Ramos (cell line): Measurements from ENCODE around the gene PIK3C2B.

Experiments used
- in situ Hi-C: fragments of 300-500 bp; cut with MboI; formaldehyde crosslinking; loops from one replicate; pipeline ENCODE4 v1.14.3; 2022; ENCODE audit warnings: low sequenced_read_pairs; ENCODE audit not compliant: unreplicated experiment

Gene PIK3C2B

DNA sequence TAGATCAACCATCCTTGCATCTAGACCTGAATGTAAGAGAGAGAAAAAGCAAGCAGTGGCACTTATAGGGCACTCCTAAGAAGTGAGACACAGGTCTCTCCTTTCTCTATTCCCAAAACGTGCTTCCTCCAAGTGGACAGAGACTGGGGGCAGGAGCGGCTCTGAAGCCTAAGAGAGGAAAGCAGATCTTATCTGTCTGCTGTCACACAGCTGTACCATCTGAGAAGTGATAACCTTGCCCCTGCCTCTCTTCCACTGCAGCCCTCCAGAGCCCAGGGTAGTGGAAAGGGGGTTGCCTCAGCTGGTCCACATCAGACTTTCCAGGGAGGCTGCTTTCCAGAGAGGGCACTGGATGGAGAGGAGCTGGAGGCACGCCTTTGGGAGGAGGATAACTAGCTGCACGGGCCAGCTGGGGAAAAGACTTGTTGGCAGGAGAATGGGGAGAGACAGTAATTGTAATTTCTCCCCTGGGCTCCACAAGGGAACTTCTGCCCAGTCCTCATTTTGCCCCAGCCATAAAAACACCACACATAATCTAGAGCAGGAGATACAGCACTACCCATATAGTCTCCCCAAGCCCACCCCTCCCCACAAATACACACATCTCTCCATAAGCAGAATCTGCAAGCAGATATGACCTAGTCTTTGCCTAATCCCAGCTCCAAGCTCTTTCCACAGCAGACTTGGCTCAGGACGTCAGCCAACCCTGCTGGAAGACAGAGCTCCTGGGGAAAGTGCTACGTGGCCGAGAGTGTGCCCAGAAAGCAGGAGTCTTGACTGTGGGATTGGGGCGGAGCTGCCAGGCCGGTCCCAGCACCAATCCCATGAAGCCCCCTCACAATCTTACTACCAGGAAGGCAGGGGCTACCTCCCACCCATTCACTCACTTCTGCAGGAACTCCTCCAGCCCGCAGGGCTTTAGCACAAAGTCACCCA lies 31.2 kb downstream of the PIK3C2B start:
- in situ Hi-C loops = no loop called here

DNA sequence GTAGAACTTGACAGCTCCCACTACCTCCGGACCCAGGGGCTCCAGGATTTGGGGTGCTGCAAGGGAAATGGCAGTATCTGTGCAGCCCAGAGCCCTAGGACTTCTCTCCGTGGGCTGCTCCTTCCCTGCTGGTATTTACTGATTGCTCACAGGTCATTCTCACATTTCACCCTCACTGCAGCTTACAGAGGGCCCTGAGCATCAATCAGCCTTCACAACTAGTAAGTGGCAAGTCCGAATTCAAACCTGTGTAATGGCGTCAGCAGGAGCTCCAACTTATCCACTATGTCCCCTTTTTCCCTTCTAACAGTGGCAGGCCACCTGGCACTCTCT lies 32.4 kb downstream of the PIK3C2B start:
- in situ Hi-C loops = no loop called here

DNA sequence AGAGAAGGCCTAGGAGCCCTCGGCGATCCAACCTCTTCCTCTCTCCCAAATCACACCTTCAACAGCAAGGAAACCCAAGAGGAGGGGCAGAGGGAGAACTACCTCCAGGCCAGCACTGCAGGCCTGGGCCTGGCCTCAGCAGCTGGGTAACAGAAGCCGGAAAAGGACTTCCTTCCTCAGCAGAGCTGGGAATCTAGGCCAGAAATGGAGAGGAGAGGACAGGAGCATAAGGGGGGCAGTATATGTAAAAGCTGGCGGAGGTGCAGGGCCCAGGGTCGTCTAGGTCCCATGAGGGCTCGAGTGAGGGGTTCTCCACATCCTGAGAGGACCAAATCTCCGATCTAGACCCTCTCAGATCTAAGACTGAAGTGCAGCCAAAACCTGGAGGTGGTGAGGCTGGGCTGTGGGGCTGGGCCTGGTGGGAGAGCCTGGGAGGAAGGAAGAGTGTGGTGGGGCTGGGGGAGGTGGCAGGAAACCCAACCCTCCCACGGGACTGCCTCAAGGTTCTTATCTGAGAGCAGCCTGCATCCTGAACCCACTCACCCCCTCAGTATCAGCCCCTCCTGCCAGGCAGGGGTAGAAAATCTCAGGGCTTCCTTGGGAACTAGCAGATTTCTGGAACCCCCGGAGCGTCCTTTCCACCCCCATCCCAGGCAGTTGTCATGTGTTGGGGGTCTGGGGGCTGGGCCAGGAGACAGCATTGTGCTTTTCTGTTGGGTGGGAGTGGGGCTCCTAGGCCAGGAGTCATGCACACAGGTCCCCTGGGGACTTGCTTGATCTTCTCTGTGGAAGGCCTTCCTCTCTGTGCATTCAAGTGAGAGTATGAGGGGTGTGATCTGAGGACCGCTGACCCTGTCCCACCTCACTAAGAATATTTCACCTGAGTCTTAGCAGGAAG lies 33.0 kb downstream of the PIK3C2B start:
- in situ Hi-C loops = no loop called here

DNA sequence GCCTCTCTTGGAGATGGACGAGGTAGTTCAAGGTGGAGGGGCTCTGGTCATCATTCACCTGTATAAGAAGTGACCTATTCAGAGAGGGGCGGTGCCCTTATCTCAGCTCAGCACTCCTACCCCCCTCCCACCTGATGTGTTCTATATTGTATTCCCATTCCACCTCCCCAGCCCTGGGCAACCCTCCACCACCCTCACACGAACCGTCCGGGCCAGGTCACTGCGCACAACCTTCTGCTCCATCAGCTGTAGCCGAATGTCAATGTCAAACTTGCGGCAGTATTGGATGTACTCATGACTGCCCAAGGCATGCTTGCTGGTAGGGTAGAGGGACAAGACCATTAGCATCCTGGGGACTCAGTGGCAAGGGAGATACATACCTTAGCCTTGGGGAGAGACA lies 34.3 kb downstream of the PIK3C2B start:
- in situ Hi-C loops = no loop called here

DNA sequence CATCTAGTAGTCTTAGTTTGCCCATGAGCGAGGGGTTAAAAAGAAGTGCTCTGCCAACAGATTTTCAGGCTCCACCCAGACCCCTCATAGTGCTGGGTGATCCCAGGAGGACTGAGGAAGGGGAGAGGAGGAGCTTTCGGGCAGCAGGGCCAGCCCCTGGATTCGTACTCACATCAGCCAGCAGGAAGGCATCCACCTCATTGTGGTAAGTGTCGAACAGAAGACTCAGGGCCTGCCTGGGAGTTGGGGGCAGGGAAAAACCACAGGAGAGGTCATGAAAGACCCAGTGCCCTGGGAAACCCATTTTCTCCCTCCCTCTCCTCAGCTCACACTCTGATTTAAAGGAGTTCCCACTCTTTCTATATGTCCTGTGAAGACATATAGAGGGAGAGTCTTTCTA lies 34.9 kb downstream of the PIK3C2B start:
- in situ Hi-C loops = no loop called here

DNA sequence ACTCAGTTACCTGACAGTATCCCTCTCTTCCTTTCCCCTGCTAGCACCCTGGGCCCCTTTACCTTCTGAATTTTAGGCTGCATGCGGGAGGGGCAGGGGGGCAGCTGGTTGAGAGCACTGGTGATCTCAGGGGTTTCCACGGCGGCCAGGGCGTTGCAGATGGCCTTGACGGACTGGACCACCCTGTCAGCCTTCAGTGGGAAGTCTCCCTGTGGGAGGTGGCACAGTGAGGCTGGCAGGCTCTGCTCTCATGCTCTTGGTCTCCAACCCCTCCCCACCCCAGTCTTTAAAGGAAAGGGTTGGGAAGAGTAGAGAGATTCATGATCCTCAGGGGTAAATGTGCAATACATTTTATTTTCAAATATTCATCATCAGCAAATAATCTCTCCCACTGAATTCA lies 36.9 kb downstream of the PIK3C2B start:
- in situ Hi-C loops = no loop called here

DNA sequence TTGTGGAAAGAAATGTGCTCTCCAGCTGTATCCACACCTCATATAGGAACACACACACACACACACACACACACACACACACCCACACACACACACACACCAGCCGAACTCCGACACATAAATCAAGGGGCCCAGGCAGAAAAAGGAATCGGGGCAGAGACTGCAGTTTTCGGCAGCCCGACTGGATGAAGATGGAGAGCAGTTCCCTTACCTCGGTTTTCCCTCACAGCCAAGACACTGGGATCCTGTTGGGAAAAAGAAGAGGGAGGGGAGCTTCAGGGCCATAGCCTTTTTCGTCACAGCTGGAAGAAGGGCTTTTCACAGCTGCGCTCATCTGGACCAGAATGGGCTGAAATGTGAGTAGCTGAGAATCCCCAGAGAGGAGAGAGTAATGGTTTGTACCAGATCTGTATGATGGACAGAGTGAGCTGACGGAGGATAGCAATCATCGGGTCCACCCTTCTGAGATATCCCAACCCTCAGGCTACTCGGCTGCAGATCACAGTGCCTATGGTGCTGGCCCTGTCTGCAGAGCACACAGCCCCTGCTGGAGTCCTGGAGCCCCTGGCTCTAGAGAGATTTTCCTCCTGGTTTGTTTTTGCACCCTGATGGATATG lies 37.7 kb downstream of the PIK3C2B start:
- in situ Hi-C loops = no loop called here

DNA sequence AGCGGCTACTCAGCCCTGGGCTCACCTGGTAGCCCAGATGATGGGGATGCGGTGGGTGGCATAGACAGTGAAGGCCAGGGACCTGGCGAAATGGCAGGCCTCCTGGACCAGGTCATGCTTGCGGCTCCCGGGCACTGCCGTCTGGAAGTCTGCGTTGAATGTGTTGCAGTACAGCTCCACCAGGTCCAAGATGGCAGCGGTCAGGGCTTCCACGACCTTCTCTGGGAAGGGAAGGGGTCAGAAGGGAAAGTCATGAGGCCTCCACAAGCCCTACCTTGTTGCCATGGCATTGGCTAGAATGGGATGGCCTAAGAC lies 38.8 kb downstream of the PIK3C2B start:
- in situ Hi-C loops = no loop called here

DNA sequence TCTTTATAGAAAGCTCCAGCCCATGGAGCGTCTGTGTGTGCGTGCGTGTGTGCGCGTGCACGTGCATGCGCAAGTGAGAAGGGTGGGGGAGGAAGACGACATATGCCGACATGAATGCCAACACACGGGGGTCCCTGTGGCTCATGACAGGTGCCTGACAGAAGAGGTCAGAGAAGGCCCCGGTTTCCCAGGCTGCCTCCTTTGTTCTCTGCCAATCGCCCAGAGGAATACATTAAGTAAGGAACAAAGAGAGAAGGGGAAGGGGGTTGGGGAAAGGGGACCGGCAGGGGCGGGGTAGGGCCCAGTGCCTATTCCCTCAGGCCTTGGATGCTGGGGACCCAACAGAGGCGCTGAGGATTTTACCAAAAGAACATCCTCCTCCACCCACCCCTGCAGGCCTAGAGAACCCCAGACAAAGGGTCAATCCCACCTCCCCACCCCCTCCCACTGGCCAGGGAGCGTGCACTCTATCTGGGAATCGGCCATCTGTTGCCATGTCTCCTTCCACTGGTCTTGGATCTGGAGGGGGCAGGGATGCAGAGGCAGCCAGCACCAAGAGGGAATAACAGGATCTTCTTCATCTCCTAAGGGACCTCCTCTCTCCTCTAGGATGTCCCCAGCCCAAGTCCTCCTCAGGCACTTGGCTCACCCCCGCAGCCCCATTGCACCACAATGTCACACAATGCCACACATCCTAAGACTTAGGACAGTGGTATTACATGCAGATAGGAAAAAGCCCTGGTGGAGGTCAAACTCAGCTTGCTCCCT lies 39.4 kb downstream of the PIK3C2B start:
- in situ Hi-C loops = no loop called here

DNA sequence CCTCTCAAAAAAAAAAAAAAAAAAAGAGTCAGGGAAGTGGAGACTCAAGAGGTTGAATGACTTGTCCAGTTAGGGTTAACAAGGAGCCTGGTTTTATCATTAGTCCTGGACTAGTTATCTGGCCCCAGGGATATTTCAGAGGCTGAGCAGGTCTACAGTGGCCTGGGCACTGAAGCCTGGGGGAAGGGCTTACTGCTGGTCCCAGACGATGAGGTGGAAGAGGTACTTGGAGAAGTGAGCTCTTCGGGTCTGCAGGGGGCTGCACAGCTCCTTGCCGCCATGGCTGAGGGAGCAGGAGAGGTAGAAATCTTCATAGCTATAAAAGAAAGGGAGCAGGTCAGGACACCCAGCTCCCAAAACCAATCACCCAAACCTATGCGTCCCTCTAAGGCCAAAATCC lies 40.1 kb downstream of the PIK3C2B start:
- in situ Hi-C loops = no loop called here

DNA sequence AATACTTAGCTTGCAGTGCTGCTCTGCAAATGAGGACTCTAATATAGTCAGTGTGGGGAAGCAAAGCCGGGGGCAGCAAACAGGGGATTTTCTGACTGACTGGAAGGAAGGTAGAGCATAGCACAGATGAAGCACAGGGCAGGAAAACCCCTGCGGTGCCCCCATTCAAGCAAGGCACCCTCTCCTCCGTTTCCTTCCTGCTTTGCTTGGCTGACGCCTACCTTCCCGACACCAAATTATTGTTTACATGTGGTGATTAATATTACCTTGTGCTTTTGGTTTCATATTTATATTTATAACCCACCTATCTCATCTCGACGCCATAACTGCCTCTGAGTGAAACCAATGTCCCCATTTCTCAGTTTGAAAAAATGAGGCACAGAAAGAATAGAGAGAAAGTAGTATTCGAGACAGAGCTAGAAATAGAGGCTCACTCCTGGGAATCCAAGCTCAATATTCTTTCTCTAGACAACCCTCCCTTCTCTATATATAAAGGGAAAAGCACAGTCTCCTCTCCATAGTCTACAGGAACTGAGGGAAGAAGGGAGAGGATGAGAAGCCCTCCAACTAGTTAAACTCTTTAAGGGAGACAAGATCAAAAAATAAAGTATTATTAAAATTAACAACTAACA lies 41.3 kb downstream of the PIK3C2B start:
- in situ Hi-C loops = no loop called here

DNA sequence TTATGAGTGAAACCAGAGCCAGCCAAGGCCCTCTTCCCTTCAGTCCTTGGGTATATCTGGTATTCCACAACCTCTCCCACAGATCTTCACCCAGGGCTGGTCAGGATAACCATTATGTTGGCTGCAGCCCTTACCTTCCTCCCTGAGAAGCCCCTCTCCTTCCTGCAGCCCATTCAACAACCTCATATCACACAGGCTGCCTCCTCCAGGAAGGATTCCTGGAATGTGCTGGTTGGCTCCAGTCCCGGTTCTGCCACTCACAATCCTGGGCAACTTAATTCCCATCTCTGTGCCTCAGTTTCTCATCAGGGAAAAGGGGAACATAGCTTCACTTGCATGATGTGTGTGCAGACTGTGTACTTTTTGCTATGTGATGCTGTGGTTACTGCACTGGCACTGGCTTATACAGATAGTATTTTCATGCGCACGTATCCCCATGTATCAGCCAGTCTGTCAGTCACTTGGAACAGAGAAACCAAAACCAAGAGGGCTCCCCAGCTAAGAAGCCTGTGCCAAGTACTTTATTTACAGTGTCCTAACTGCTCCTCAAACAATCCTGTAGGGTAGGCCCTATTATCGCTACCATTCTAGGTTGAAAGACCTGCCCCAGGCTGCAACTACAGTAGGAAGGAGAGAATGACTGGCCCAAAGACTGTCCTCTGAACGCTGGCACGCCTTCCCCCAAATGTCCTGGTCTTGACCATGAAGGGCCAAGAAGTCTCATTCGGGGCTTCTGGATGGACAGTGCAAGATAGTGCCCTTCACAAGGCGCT lies 43.1 kb downstream of the PIK3C2B start:
- in situ Hi-C loops = no loop called here

DNA sequence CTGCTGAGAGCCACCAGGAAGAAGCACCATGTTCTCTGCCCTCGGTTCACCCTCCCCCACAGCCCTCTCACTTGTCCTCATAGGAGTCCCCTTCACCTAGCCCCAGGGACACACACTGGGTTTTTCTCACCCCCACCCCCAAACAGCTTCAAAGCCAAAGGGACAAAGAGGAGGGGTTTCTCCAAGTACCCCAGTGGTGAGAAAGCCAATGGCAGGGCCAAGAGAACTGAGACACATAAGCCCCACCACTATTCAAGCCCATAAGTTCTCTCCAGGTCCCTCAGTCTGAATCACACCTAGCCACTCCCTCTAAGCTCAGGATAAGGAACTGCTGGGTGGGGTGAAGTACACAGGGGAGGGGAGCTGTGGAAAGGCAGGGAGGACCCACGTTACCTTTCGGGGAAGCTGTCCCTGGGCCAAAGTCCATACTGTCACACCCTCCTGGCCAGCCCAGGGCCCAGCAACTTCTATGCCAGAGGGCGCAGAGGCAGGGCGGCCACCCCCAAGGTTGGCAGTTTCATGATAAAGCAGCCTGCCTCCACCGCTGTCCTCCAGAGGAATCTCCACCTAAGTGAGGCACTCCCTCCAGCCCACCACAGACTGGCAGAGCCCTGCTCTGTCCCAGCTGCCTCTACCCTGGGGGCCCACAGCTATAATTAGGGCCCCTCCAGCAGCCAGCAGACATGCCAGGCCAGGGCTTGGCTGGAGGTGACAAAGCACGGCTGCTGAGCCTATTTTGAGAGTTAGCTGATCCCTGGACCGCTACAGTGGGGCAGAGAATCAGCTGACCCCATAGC lies 43.9 kb downstream of the PIK3C2B start:
- in situ Hi-C loops = no loop called here

DNA sequence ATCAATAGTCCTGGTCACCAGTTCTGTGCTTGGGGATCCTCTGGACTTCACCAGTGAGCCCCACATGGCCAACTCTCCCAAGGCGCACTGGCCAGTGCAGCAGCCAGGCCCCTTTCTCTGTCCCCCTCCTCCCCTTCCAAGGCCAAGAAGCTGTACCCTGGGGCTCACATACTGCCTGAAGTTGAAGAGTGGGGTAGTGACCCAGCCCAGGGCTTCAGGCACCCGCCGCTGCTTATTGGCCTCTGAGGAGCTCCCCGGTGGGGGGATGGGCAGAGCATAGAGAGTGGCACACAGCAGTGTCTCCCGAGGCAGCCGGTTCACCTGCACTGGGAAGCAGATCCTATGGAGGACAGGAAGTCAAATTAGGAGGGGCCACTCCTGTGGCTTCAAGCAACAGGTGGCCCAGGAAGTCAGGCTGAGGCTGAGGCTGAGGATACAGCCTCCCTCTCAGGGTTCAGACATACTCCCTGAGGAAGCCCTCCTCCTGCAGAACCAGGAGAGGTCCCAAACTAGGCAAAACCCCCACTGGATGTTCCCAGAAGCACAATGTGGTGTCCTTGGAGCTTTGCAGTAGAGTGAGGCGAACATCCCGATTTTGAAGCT lies 44.8 kb downstream of the PIK3C2B start:
- in situ Hi-C loops = loop anchor here (5.0 kb wide), 1 partner anchor 53 kb away; no protein-coding TSS in a partner anchor

DNA sequence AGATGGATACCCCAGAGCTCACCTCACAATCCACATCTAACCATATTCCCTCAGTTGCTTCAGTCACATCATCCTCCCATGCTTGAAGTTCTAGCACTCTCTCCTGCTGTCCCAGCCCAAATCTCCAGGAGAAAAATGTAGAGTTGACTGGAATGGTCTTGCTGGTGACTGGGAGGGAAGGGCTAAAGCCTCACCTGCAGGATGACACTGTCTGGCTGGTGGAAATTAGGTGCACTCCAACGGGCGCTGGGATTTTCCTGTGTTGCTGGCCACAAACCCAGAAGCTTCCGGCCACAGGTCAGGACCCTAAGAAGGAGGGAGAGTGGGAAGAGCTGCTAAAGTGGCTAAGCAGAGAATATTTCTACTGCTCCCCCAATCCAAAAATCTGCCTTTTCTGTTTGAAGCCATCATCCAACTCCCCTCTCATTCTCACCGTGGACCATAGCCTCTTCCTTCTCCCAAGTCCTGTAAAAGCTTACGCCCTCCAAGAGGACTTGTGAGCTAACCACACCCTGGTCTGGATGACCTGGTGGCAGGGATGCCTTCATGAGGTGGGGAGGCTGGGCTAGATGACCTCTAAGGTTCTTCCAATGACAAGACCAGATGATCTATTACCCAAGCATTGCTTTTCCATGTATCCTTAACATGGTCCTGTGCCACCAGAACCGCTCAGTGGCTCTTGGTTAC lies 45.5 kb downstream of the PIK3C2B start:
- in situ Hi-C loops = loop anchor here (5.0 kb wide), 1 partner anchor 53 kb away; no protein-coding TSS in a partner anchor

DNA sequence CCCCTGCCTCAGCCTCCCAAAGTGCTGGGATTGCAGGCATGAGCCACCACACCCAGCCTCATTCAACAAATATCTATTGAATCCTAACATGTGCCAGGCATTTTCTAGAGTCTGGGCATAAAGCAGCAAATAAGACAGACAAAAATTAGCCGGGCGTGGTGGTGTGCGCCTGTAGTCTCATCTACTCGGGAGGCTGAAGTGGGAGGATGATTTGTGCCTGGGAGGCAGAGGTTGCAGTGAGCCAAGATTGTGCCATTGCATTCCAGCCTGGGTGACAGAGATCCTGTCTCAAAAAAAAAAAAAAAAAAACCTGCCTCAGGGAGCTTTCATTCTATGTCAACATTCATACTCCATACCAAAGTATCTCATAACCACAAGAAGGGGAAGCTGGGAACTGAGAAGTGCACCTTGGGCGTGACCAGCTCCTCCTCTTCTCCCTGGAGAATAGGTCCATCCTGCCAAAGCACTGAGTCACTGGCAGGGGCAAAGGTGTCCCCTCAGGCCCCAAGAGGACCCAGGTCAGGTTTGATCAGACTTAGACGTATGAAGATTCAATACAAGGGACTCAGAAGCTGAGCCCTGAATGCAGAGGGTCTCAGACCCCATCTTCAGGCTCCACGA lies 46.2 kb downstream of the PIK3C2B start:
- in situ Hi-C loops = loop anchor here (5.0 kb wide), 1 partner anchor 54 kb away; no protein-coding TSS in a partner anchor

DNA sequence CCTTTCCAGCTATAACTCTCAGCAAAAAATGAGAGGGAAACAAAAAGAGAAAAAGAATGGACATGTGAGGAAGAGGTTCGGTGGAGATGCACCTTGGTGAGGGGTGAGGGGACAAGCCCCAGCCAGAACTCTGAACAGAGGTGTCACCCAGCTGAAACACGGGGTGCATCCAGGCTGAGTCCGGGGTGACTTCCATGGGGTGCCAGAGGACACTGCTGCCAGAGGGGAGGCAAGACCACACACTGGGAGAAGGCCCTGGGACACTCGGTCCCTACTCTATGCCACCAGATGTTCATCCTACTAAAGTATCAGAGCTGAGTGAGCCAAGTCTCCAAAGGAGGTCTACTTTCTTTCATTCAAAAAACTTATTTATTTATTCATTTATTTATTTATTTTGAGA lies 46.9 kb downstream of the PIK3C2B start:
- in situ Hi-C loops = loop anchor here (5.0 kb wide), 1 partner anchor 55 kb away; no protein-coding TSS in a partner anchor
